ENCODE data around the gene TTI1.
A peak's percentile ranks its signal among the peaks of the same experiment; 100 is the strongest.

TTI1 gene

DNA sequence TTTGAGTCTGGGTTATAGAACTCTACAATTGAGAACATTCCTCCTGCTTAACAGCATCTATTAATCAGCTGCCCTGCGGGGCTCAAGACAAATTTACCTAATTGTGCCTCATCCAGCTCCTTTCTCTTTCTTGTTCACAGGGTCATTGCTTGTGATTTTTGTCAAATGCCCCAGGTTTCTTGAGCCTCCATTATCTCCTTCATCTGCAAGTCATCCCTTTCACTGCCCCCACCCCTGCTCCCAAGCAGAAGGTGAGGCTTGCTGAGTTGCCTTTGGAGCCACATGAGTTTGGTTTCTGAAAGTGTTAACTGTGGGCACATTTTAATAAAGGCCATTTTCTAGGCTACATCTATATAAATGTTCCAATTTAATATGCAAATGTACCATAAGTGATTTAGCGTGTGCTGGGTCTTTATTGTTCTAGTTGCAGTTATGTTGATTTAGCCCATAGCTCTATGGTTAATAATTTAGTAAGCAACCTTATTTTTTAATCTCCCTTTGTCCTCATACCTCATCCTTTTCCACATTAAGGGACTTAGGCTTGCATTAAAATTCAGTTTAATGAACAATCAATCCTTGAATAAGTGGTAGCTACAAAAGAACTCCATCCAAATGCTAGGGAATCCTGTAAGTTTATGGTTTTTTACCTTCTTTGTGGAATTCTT lies 74.3 kb downstream of the TTI1 start:
- DNase-seq, result no peak

GRCh38 chr20:37956107-37956585 lies 77.1 kb downstream of the TTI1 start:
- DNase-seq, result no peak

DNA sequence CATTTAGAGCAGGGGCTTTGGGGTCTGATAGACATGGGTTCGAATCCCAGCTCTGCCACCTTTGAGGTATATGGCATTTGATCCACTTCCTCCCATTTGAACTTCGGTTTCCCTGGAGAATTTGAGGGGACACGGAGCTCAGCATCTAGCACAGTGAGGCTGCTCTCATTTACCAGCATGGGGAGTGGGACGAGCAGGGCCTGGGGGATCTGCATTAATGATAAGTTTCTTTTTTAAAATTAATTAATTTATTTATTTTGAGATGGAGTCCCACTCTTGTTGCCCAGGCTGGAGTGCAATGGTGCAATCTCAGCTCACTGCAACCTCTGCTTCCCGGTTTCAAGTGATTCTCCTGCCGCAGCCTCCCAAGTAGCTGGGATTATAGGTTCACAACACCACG lies 77.7 kb downstream of the TTI1 start:
- DNase-seq, result no peak

DNA sequence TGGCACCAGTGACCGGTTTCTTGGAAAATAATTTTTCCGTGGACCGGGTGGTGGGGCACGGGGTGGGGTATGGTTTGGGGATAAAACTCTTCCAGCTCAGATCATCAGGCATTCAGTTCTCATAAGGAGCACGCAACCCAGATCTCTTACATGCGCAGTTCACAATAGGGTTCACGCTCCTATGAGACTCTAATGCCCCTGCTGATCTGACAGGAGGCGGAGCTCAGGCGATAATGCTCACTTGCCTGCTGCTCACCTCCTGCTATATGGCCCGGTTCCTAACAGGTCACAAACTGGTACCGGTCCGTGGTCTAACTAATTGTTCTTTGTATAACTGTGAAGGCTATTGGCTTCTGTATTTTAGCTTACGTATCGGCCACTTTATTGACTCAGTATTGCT lies 78.6 kb downstream of the TTI1 start:
- no peak for DNase-seq

GRCh38 chr20:37954190-37954589 lies 79.1 kb downstream of the TTI1 start:
- DNase-seq, result no peak

GRCh38 chr20:37948956-37949355 lies 84.3 kb downstream of the TTI1 start:
- no peak for DNase-seq

- DNase-seq, result no peak
These were observed 85.3 kb downstream of the TTI1 start for GRCh38 chr20:37947943-37948342.

DNA sequence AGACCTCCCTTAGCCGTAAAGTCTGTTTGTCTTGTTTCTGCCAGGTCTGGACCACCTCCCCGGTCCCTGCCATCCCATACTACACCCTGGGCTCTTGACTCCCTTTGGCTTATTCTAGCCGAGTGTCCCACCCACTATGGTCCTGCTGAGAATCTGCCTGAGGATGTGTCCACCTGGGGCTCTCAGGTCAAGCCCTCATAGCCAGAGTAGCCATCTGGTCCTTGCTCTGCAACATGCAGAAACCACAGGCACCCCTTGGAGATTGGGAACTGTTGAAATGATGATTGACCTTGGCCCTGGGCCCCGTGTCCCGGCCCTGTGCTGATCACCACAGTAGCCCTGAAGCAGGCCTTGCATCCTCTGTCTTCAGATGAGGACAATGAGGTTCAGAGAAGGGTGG lies 86.3 kb downstream of the TTI1 start:
- no peak for DNase-seq

DNA sequence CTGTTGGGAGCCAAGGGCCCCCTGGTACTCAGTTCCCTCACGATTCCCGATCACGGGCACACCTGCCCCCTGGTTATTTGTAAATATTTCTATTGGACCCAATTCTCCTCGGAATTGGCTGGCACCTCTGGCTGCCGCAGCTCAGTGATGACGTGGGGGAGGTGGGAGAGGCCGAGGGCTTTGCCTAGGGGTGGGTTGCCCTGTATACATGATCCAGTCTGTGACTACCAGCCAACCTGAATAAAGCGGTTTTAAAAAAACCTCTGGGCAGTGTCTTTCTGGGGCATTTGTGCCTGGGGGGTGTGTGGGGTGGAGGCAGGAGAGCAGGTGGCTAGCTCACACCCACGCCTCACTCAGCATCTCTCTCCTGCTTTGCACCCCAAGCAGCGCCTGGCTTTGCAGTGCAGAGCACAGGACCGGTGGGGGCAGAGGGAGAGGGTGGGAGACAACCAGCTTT lies 88.1 kb downstream of the TTI1 start:
- peak in 1 of 2 experiments; percentile 37 for DNase-seq

DNA sequence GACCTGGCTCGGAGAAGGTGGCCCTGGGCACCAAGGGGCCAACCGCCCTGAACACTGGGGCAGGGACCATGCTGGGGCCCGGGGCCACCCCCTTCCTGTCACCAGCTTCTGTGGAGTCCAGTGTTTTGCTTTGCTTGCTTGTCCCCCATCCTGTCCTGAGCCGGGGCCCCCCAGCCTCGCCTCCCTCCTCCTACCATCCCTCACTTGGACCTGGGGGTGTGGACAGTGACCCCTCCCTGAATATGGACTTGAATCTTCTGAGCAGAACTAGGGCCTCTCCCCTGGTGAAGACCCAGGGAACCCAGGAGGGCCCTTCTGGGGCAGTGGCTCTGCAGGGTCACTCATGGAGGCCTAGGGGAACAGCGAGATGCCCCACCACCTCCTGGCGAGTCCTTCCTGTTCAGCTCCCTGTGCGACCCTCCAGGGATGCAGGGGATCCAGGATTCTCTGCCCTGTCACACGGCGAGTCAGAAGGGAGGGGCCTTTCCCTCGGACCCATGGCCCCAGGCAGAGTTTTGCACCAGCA lies 88.7 kb downstream of the TTI1 start:
- DNase-seq, result no peak

- DNase-seq, result no peak
These were observed 89.5 kb downstream of the TTI1 start for GRCh38 chr20:37943501-37944455.

DNA sequence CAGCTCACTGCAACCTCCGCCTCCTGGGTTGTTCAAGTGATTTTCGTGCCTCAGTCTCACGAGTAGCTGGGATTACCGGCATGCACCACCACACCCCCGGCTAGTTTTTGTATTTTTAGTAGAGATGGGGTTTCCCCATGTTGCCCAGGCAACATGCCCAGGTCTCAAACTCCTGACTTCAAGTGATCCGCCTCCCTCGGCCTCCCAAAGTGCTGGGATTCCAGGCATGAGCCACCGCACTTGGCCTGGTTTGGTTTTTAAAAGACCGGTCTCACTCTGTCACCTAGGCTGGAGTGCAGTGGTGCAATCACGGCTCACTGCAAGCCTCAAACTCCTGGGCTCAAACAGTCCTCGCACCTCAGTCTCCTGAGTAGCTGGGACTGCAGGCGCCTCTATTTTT lies 90.2 kb downstream of the TTI1 start:
- DNase-seq, result no peak

DNA sequence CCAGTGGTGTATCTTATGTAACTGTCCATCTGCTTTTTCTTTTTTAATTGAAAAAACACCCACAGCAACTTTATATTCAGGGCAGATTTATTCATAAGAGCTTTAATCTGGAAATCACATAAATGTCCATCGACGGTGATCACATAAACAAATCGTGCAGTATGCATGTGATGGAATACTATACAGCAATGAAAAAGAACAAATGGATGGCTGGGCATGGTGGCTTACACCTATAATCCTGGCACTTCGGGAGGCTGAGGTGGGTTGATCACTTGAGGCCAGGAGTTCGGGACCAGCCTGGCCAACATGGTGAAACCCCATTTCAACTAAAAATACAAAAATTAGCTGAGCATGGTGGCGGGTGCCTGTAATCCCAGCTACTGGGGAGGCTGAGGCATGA lies 91.3 kb downstream of the TTI1 start:
- no peak for DNase-seq

DNA sequence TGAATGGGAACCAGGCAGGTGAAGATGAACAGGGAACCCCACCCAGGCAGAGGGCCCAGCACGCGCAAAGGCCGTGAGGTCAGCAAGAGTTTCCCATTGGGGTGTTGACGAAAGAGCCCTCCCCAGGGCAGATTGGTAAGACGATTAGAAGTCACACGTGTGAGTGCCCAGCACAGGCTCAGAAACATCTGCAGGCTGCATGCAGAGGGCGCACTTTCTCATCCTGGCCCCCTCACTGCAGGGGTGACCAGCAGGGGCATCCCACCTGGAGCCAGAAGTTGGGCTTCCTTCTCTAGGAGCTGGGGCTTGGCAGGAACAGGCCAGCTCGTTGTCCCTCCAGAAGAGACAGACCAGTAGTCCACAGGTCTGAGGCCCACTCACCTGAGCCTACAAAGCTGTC lies 91.9 kb downstream of the TTI1 start:
- no peak for DNase-seq

- DNase-seq, result no peak
These were observed 92.4 kb downstream of the TTI1 start for GRCh38 chr20:37940858-37941257.

DNA sequence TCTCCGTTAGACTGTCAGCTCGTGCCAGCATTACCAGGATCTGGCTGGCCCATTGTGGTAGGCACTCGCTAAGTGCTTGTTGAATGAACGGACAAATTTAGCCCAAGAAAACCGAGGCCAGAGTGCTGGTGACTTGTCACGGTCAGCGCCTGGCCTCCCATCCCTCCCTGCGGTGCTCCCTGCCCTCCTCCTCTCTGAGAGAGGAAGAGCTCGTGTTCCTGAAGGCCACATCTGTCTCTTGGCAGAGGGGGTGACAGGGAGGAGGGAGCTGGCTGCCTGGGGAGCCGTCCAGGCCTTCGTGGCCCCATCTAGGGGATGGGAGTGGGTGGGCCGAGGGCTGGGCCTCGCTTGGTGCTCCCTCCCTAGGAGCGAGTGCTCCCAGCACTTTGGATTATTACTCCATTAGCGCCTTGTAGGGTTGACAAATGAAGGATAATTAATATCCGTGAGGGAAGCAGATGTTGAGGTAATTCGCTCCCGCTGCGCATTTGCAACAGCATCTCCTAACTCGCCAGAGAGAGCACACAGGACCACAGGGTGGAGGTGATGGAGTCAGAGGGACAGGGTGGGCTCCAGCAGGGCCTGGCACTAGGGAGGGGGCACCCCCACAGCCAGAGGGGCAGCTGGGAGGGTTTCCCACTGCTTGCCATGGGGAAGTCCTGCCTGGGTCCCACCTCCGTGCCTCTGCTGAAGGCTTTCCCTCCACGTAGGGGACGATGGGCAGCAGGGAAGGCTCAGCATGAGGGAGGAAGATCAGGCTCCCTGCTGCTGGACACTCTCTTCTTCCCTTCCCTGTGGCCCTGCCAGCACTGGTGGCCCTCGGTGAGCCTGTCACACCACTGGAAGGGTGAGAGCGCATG lies 93.3 kb downstream of the TTI1 start:
- DNase-seq, result no peak

- DNase-seq, result no peak
These were observed 94.3 kb downstream of the TTI1 start for GRCh38 chr20:37938954-37939353.

DNA sequence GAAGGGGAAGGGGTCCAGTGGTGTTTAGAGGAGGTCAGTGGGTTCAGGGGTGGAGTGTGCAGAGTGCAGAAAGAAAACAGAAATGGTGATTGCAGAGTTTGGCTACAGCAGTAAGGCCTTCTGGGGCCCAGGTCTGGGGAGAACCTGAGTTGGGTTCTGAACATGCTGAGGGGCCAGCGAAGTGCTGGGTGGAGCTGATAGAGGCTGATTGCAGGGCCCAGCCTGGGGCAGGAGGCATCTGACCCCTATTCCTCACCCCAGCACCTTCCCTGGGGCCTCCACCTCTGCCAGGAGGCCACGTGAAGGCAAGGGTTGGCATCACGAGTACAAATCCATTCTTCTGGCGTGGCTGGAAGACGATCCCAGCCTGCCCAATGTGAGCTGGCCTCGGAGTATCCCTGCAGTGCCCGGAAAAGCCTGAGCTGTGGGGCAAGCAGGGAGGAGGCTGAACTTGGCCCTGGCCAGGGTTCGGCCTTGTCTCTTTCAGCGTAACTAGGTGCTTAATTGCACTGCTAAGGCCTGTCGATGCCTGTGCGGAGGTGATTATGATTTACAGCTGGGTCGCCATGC lies 95.0 kb downstream of the TTI1 start:
- DNase-seq, result no peak

GRCh38 chr20:37937686-37938085 lies 95.6 kb downstream of the TTI1 start:
- no peak for DNase-seq

- DNase-seq, result no peak
These were observed 96.8 kb downstream of the TTI1 start for GRCh38 chr20:37936451-37936850.

DNA sequence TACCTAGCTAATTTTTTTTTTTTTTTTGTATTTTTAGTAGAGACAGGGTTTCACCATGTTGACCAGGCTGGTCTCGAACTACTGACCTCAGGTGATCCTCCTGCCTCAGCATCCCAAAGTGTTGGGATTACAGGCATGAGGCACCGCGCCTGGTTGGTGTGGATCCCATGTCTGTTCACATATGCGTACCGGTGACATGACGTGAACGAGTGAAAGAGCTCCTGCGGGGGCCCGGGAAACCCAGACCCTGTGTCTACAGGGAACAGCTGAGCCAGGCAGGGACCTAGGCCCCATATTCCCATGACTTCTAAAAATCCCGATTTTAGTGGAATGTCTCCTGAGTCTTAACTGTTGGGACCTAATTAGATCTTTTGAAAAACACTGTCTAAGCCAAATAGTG lies 97.2 kb downstream of the TTI1 start:
- DNase-seq, result no peak

GRCh38 chr20:37935435-37935834 lies 97.8 kb downstream of the TTI1 start:
- DNase-seq, result no peak

Data from NCI-H526 (cell line).